Kidney (tissue), 14 donors: Measurements from ENCODE around the gene DAZAP1. TPM values are rescaled to one million over a fixed set of nuclear protein-coding genes. Genes with fewer than 3 reads are reported as not detected.

Source experiments
- DNase-seq, 5 donors: peaks; one replicate each; pipeline ENCODE4 v3.0.0-alpha.2; 2013 to 2020
- FAIRE-seq: peaks from 2 replicates; lab custom pipeline; 2012; peaks lifted over from hg19 to GRCh38; lab: Jason Lieb, UNC
- H3K27ac ChIP-seq, 2 donors: one replicate each; pipeline ENCODE4 v1.7.0; 2013; ENCODE audit warnings: low read depth in 2 of 2, low read length in 2 of 2, inconsistent platforms in 1 of 2
- H3K27me3 ChIP-seq: one replicate; pipeline ENCODE4 v1.7.1; 2013; ENCODE audit warnings: low read length, inconsistent platforms; ENCODE audit not compliant: control insufficient read depth, insufficient read depth
- H3K36me3 ChIP-seq, 3 donors: one replicate each; pipeline versions ENCODE4 v1.7.0 to v1.7.1; 2013; ENCODE audit warnings: low read length in 3 of 3, control low read depth in 1 of 3, inconsistent platforms in 1 of 3; ENCODE audit not compliant: insufficient read depth in 3 of 3, control insufficient read depth in 2 of 3
- H3K4me1 ChIP-seq, 3 donors: one replicate each; pipeline versions ENCODE4 v1.7.0 to v1.7.1; 2013; ENCODE audit warnings: low read length in 3 of 3, inconsistent platforms in 1 of 3, low read depth in 1 of 3; ENCODE audit not compliant: control insufficient read depth in 2 of 3, insufficient read depth in 2 of 3
- H3K4me3 ChIP-seq, 3 donors: one replicate each; pipeline versions ENCODE4 v1.7.0 to v1.8.1; 2013; ENCODE audit warnings: low read length in 3 of 3, control low read depth in 1 of 3, inconsistent platforms in 1 of 3
- H3K9ac ChIP-seq, 3 donors: one replicate each; pipeline versions ENCODE4 v1.7.0 to v1.7.1; 2013; ENCODE audit warnings: low read length in 3 of 3, control low read depth in 1 of 3, inconsistent platforms in 1 of 3
- H3K9me3 ChIP-seq, 3 donors: one replicate each; pipeline versions ENCODE4 v1.7.0 to v1.7.1; 2013; ENCODE audit warnings: low read length in 3 of 3, control low read depth in 1 of 3, inconsistent platforms in 1 of 3; ENCODE audit not compliant: control insufficient read depth in 2 of 3, insufficient read depth in 1 of 3
- intact Hi-C: fragments of 100-400 bp; cut with DNase I; formaldehyde crosslinking; loops from one replicate; pipeline ENCODE4 v1.11.1; 2022
- polyA plus RNA-seq: library from polyadenylated mRNA; stranded (reverse); fragments of 350-450 nt; fragmentation: Illumina TruSeq; extraction: RNeasy Lipid Tissue Mini Kit (QIAGEN cat#74804); gene quantifications from one replicate; pipeline ENCODE4 v1.2.3, GENCODE V29; 2014; ENCODE audit warnings: low read depth, low replicate concordance; ENCODE audit not compliant: insufficient read depth
- total RNA-seq: library from RNA; stranded (reverse); fragmentation: NEBNext Ultra II Directional; extraction: Animal tissue kit (Norgen Biotek cat#: 25700); gene quantifications from one replicate; pipeline ENCODE4 v1.2.1, GENCODE V29; 2021
- TF ChIP-seq, protein P1 (sequence below): IDR thresholded peaks from 3 replicates; pipeline ENCODE4 v1.5.1; 2012; ENCODE audit warnings: mild to moderate bottlenecking, moderate library complexity, borderline replicate concordance; ENCODE audit not compliant: insufficient read depth; ENCODE audit errors: extremely low read depth
- donor health status: control.
- donor health status: control.
- donor health status: control.
- donor health status: control.
- donor health status: control.
- donor health status: DM: yes; HTN: yes; CAD: no.
- donor health status: Normal renal cell carcinoma (clear cell type).

DAZAP1 gene
- total and polyA plus RNA-seq, 2 donors from 2014 or later = 47.7 to 98.5 TPM

DNA sequence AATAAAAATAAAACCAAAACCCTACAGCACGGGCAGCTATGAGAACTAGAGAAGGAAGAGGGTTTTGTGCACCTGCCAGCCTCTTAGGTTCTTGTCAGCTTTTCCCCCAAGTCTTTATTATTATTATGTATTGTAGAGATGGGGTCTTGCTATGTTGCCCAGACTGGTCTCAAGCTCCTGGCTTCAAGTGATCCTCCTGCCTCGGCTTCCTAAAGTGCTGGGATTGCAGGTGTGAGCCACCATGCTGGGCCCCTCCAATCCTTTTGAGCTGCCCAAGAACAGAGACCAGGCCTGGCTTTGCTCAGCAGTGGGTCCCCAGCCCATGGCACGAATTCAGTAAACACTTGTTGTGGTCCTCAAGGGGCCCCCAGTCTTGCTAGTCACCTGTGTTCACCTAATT is 25.1 kb upstream of the DAZAP1 start:
- no peak overlapping the region for H3K27ac ChIP-seq
- peaks cover 0 to 8% (median 0%) of the 10 kb centered on the region in 3 donors for H3K4me1 ChIP-seq
- no peak overlapping the region for H3K9ac ChIP-seq
- TF ChIP-seq, protein P1, sequence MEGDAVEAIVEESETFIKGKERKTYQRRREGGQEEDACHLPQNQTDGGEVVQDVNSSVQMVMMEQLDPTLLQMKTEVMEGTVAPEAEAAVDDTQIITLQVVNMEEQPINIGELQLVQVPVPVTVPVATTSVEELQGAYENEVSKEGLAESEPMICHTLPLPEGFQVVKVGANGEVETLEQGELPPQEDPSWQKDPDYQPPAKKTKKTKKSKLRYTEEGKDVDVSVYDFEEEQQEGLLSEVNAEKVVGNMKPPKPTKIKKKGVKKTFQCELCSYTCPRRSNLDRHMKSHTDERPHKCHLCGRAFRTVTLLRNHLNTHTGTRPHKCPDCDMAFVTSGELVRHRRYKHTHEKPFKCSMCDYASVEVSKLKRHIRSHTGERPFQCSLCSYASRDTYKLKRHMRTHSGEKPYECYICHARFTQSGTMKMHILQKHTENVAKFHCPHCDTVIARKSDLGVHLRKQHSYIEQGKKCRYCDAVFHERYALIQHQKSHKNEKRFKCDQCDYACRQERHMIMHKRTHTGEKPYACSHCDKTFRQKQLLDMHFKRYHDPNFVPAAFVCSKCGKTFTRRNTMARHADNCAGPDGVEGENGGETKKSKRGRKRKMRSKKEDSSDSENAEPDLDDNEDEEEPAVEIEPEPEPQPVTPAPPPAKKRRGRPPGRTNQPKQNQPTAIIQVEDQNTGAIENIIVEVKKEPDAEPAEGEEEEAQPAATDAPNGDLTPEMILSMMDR = no peak
- intact Hi-C loops = no loop called here
- no peaks in the 10 kb centered on the region for H3K27me3 ChIP-seq
- H3K4me3 ChIP-seq = no peak overlapping the region
- FAIRE-seq = no peak
- no peak for DNase-seq
- H3K36me3 ChIP-seq = no peaks in the 10 kb centered on the region
- H3K9me3 ChIP-seq = no peaks in the 10 kb centered on the region

DNA sequence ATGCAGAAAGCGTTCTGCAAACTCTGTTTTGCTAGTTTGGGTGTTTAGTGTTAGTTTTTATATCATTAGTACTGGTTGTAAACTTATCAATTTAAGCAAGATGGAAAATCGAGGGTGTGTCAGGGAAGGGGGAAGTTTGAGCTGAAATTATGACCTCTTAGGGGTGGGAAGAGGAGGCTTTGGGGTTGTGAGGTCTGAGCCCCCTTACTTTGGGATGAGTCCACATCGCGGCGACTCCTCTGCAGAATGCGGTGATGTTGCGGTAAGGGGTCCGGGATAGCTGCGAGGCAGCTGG is 24.4 kb upstream of the DAZAP1 start:
- H3K4me3 ChIP-seq = no peak overlapping the region
- peaks cover 0 to 8% (median 0%) of the 10 kb centered on the region in 3 donors for H3K4me1 ChIP-seq
- TF ChIP-seq, protein P1 = no peak
- intact Hi-C loops = no loop called here
- no peaks in the 10 kb centered on the region for H3K36me3 ChIP-seq
- no peaks in the 10 kb centered on the region for H3K27me3 ChIP-seq
- H3K9ac ChIP-seq = no peak overlapping the region
- FAIRE-seq (no peak), DNase-seq (no peak)
- no peaks in the 10 kb centered on the region for H3K9me3 ChIP-seq
- H3K27ac ChIP-seq = no peak overlapping the region

- H3K27me3 ChIP-seq = no peaks in the 10 kb centered on the region
- intact Hi-C loops = no loop called here
- peak within 1 kb of the TSS; percentile 67 to 90 (median 83) for H3K4me3 ChIP-seq
- DNase-seq = peak; percentile 92 to 97 (median 95)
- H3K36me3 ChIP-seq = no peaks in the 10 kb centered on the region
- peaks cover 0 to 8% (median 0%) of the 10 kb centered on the region in 3 donors for H3K4me1 ChIP-seq
- TF ChIP-seq, protein P1 = peak; percentile 9
- peak within 1 kb of the TSS; percentile 80 to 92 for H3K27ac ChIP-seq
- no peak for FAIRE-seq
- H3K9ac ChIP-seq = peak within 1 kb of the TSS; percentile 55 to 99 (median 89)
- no peaks in the 10 kb centered on the region for H3K9me3 ChIP-seq
Observed at GRCh38 chr19:1383312-1384084, 23.9 kb upstream of the DAZAP1 start, which contains the start of gene NDUFS7. Gene NDUFS7 (plus strand): TSS chr19:1383907. CDS start chr19:1383927, 20 bp downstream.

- Histone ChIP-seq H3K4me1 (peaks cover 0 to 8% (median 0%) of the 10 kb centered on the region in 3 donors), H3K27me3 (no peaks in the 10 kb centered on the region), H3K9me3 (no peaks in the 10 kb centered on the region), H3K9ac (peak overlapping the region; percentile 6 to 99 (median 89)), H3K27ac (peak overlapping the region; percentile 80 to 92), H3K36me3 (peaks cover 3% of the 10 kb centered on the region in 3 donors), H3K4me3 (peak overlapping the region; percentile 67 to 90 (median 83))
- FAIRE-seq = no peak
- TF ChIP-seq, protein P1 = no peak
- DNase-seq = no peak
- intact Hi-C loops = no loop called here
Observed at GRCh38 chr19:1384085-1384462, 23.3 kb upstream of the DAZAP1 start.
